HepG2 (cell line): Measurements from ENCODE around the gene COQ8B.

Source experiments
- BHLHE40 ChIP-seq: IDR thresholded peaks from 2 replicates; pipeline ENCODE4 v1.6.1; 2011; ENCODE audit warnings: low read length, improper control_type of control experiment
- NCOA2 ChIP-seq: sonication (generic); formaldehyde crosslinking; IDR thresholded peaks from 2 replicates; pipeline ENCODE4 v1.8.0; 2022; ENCODE audit warnings: inconsistent platforms
- POLR2AphosphoS5 ChIP-seq: IDR thresholded peaks from 2 replicates; pipeline ENCODE4 v1.6.1; 2012; ENCODE audit warnings: low read depth, low read length
- RFX5 ChIP-seq: IDR thresholded peaks from 2 replicates; pipeline ENCODE4 v1.6.1; 2011; ENCODE audit warnings: low read depth, low read length, improper control_type of control experiment
- ZFP36 ChIP-seq: fragments of 150-350 bp; IDR thresholded peaks from 2 replicates; pipeline ENCODE4 v1.6.1; 2018; ENCODE audit warnings: borderline replicate concordance, low read length, low read depth; ENCODE audit not compliant: partially characterized antibody
- TF ChIP-seq, protein P1 (sequence below): sonication (generic); formaldehyde crosslinking; IDR thresholded peaks from 2 replicates; pipeline ENCODE4 v1.5.0; 2020; ENCODE audit warnings: mild to moderate bottlenecking, missing genetic modification reagents, moderate library complexity
- TF ChIP-seq, protein P2 (sequence below): sonication (generic); formaldehyde crosslinking; IDR thresholded peaks from 2 replicates; pipeline ENCODE4 v1.4.0; 2020; ENCODE audit warnings: missing genetic modification reagents, borderline replicate concordance
- TF ChIP-seq, protein P3 (sequence below): sonication (generic); formaldehyde crosslinking; IDR thresholded peaks from 2 replicates; pipeline ENCODE4 v1.4.0; 2020; ENCODE audit warnings: missing genetic modification reagents
- TF ChIP-seq, protein P4 (sequence below): sonication (generic); formaldehyde crosslinking; IDR thresholded peaks from 2 replicates; pipeline ENCODE4 v1.8.0; 2022; ENCODE audit warnings: mild to moderate bottlenecking, missing genetic modification reagents
- TF ChIP-seq, protein P5 (sequence below): sonication (generic); formaldehyde crosslinking; IDR thresholded peaks from 2 replicates; pipeline ENCODE4 v1.5.0; 2020; ENCODE audit warnings: missing genetic modification reagents, mild to moderate bottlenecking, borderline replicate concordance
- TF ChIP-seq, protein P6 (sequence below): sonication (generic); formaldehyde crosslinking; IDR thresholded peaks from 2 replicates; pipeline ENCODE4 v1.4.0; 2020; ENCODE audit warnings: low read depth, missing genetic modification reagents
- TF ChIP-seq, protein P7 (sequence below), 2 experiments: IDR thresholded peaks; 2 replicates each; pipeline ENCODE4 v1.6.1; 2011 to 2012; ENCODE audit warnings: low read length in 2 of 2, borderline replicate concordance in 1 of 2, low read depth in 1 of 2, mild to moderate bottlenecking in 1 of 2, moderate library complexity in 1 of 2

DNA sequence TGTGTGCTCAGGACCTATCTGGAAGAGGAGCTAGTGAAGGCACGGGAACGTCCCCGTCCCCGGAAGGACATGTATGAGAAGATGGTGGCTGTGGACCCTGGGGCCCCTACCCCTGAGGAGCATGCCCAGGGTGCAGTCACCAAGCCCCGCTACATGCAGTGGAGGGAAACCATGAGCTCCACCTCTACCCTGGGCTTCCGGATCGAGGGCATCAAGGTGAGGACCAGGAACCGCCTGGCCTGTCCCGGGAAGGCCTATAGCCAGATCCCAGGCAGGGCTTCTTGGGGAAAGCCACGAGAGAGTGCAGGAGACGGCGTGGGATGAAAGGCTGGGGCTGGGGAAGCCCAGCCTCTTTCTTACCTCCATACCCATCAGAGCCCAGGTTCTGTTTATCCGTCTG lies 16.5 kb upstream of the COQ8B start:
- TF ChIP-seq ZFP36 (no peak), POLR2AphosphoS5 (no peak), RFX5 (no peak), BHLHE40 (no peak), NCOA2 (CRISPR knock-in tag) (no peak)
- TF ChIP-seq, protein P1, sequence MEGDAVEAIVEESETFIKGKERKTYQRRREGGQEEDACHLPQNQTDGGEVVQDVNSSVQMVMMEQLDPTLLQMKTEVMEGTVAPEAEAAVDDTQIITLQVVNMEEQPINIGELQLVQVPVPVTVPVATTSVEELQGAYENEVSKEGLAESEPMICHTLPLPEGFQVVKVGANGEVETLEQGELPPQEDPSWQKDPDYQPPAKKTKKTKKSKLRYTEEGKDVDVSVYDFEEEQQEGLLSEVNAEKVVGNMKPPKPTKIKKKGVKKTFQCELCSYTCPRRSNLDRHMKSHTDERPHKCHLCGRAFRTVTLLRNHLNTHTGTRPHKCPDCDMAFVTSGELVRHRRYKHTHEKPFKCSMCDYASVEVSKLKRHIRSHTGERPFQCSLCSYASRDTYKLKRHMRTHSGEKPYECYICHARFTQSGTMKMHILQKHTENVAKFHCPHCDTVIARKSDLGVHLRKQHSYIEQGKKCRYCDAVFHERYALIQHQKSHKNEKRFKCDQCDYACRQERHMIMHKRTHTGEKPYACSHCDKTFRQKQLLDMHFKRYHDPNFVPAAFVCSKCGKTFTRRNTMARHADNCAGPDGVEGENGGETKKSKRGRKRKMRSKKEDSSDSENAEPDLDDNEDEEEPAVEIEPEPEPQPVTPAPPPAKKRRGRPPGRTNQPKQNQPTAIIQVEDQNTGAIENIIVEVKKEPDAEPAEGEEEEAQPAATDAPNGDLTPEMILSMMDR = no peak
- TF ChIP-seq, protein P2, sequence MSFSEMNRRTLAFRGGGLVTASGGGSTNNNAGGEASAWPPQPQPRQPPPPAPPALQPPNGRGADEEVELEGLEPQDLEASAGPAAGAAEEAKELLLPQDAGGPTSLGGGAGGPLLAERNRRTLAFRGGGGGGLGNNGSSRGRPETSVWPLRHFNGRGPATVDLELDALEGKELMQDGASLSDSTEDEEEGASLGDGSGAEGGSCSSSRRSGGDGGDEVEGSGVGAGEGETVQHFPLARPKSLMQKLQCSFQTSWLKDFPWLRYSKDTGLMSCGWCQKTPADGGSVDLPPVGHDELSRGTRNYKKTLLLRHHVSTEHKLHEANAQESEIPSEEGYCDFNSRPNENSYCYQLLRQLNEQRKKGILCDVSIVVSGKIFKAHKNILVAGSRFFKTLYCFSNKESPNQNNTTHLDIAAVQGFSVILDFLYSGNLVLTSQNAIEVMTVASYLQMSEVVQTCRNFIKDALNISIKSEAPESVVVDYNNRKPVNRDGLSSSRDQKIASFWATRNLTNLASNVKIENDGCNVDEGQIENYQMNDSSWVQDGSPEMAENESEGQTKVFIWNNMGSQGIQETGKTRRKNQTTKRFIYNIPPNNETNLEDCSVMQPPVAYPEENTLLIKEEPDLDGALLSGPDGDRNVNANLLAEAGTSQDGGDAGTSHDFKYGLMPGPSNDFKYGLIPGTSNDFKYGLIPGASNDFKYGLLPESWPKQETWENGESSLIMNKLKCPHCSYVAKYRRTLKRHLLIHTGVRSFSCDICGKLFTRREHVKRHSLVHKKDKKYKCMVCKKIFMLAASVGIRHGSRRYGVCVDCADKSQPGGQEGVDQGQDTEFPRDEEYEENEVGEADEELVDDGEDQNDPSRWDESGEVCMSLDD (CRISPR knock-in tag) = no peak
- TF ChIP-seq, protein P3, sequence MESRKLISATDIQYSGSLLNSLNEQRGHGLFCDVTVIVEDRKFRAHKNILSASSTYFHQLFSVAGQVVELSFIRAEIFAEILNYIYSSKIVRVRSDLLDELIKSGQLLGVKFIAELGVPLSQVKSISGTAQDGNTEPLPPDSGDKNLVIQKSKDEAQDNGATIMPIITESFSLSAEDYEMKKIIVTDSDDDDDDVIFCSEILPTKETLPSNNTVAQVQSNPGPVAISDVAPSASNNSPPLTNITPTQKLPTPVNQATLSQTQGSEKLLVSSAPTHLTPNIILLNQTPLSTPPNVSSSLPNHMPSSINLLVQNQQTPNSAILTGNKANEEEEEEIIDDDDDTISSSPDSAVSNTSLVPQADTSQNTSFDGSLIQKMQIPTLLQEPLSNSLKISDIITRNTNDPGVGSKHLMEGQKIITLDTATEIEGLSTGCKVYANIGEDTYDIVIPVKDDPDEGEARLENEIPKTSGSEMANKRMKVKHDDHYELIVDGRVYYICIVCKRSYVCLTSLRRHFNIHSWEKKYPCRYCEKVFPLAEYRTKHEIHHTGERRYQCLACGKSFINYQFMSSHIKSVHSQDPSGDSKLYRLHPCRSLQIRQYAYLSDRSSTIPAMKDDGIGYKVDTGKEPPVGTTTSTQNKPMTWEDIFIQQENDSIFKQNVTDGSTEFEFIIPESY = no peak
- TF ChIP-seq, protein P4, sequence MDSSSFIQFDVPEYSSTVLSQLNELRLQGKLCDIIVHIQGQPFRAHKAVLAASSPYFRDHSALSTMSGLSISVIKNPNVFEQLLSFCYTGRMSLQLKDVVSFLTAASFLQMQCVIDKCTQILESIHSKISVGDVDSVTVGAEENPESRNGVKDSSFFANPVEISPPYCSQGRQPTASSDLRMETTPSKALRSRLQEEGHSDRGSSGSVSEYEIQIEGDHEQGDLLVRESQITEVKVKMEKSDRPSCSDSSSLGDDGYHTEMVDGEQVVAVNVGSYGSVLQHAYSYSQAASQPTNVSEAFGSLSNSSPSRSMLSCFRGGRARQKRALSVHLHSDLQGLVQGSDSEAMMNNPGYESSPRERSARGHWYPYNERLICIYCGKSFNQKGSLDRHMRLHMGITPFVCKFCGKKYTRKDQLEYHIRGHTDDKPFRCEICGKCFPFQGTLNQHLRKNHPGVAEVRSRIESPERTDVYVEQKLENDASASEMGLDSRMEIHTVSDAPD (CRISPR knock-in tag) = no peak
- TF ChIP-seq, protein P5, sequence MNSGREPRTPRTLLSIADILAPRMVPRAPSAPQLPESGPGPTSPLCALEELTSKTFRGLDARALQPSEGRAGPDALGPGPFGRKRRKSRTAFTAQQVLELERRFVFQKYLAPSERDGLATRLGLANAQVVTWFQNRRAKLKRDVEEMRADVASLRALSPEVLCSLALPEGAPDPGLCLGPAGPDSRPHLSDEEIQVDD (CRISPR knock-in tag) = no peak
- TF ChIP-seq, protein P6, sequence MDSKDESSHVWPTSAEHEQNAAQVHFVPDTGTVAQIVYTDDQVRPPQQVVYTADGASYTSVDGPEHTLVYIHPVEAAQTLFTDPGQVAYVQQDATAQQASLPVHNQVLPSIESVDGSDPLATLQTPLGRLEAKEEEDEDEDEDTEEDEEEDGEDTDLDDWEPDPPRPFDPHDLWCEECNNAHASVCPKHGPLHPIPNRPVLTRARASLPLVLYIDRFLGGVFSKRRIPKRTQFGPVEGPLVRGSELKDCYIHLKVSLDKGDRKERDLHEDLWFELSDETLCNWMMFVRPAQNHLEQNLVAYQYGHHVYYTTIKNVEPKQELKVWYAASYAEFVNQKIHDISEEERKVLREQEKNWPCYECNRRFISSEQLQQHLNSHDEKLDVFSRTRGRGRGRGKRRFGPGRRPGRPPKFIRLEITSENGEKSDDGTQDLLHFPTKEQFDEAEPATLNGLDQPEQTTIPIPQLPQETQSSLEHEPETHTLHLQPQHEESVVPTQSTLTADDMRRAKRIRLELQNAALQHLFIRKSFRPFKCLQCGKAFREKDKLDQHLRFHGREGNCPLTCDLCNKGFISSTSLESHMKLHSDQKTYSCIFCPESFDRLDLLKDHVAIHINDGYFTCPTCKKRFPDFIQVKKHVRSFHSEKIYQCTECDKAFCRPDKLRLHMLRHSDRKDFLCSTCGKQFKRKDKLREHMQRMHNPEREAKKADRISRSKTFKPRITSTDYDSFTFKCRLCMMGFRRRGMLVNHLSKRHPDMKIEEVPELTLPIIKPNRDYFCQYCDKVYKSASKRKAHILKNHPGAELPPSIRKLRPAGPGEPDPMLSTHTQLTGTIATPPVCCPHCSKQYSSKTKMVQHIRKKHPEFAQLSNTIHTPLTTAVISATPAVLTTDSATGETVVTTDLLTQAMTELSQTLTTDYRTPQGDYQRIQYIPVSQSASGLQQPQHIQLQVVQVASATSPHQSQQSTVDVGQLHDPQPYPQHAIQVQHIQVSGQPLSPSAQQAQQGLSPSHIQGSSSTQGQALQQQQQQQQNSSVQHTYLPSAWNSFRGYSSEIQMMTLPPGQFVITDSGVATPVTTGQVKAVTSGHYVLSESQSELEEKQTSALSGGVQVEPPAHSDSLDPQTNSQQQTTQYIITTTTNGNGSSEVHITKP (CRISPR knock-in tag) = no peak
- TF ChIP-seq, protein P7, sequence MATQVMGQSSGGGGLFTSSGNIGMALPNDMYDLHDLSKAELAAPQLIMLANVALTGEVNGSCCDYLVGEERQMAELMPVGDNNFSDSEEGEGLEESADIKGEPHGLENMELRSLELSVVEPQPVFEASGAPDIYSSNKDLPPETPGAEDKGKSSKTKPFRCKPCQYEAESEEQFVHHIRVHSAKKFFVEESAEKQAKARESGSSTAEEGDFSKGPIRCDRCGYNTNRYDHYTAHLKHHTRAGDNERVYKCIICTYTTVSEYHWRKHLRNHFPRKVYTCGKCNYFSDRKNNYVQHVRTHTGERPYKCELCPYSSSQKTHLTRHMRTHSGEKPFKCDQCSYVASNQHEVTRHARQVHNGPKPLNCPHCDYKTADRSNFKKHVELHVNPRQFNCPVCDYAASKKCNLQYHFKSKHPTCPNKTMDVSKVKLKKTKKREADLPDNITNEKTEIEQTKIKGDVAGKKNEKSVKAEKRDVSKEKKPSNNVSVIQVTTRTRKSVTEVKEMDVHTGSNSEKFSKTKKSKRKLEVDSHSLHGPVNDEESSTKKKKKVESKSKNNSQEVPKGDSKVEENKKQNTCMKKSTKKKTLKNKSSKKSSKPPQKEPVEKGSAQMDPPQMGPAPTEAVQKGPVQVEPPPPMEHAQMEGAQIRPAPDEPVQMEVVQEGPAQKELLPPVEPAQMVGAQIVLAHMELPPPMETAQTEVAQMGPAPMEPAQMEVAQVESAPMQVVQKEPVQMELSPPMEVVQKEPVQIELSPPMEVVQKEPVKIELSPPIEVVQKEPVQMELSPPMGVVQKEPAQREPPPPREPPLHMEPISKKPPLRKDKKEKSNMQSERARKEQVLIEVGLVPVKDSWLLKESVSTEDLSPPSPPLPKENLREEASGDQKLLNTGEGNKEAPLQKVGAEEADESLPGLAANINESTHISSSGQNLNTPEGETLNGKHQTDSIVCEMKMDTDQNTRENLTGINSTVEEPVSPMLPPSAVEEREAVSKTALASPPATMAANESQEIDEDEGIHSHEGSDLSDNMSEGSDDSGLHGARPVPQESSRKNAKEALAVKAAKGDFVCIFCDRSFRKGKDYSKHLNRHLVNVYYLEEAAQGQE (IDR thresholded peaks at IDR 0.05; ENCODE audit: borderline replicate concordance in 1 of 2, low read depth in 1 of 2, low read length in 2 of 2) = no peak
